Ecto neural progenitor cell (in vitro differentiated cells): Measurements from ENCODE around the gene TAOK3.
A peak's percentile ranks its signal among the peaks of the same experiment; 100 is the strongest.
"Not testable (repeated sequence)": the region's sequence is repeated elsewhere in the genome, so short reads cannot be mapped to it uniquely, and the experiment has no call there.

Experiments used
- DNase-seq: peaks from one replicate; pipeline ENCODE4 v3.0.0-alpha.2; 2018; ENCODE audit warnings: low spot score

TAOK3 gene

GRCh38 chr12:118373616-118374015, 909 bp upstream of the TAOK3 start:
- no peak for DNase-seq

GRCh38 chr12:118371321-118372282, 1.1 kb downstream of the TAOK3 start:
- peak; percentile 76 for DNase-seq

- DNase-seq: no peak
Observed at GRCh38 chr12:118370601-118371000, 2.1 kb downstream of the TAOK3 start.

GRCh38 chr12:118368821-118369220, 3.9 kb downstream of the TAOK3 start:
- DNase-seq: no peak

GRCh38 chr12:118361889-118362288, 10.8 kb downstream of the TAOK3 start:
- no peak for DNase-seq

- DNase-seq: no peak
Observed at GRCh38 chr12:118361092-118361404, 11.7 kb downstream of the TAOK3 start.

- no peak for DNase-seq
Observed at GRCh38 chr12:118359541-118359915, 13.2 kb downstream of the TAOK3 start.

- no peak for DNase-seq
Observed at GRCh38 chr12:118358612-118359540, 13.8 kb downstream of the TAOK3 start.

- no peak for DNase-seq
Observed at GRCh38 chr12:118358008-118358359, 14.7 kb downstream of the TAOK3 start.

GRCh38 chr12:118357257-118358007, 15.3 kb downstream of the TAOK3 start:
- DNase-seq: no peak

- no peak for DNase-seq
Observed at GRCh38 chr12:118356809-118357256, 15.9 kb downstream of the TAOK3 start.

GRCh38 chr12:118355843-118356242, 16.9 kb downstream of the TAOK3 start:
- no peak for DNase-seq

- no peak for DNase-seq
Observed at GRCh38 chr12:118354903-118355302, 17.8 kb downstream of the TAOK3 start.

GRCh38 chr12:118354503-118354902, 18.2 kb downstream of the TAOK3 start:
- DNase-seq: not testable (repeated sequence)

GRCh38 chr12:118353721-118354120, 19.0 kb downstream of the TAOK3 start:
- no peak for DNase-seq

- no peak for DNase-seq
Observed at GRCh38 chr12:118350908-118351559, 21.7 kb downstream of the TAOK3 start.

GRCh38 chr12:118347916-118348315, 24.8 kb downstream of the TAOK3 start:
- DNase-seq: no peak

- DNase-seq: no peak
Observed at GRCh38 chr12:118346895-118347294, 25.8 kb downstream of the TAOK3 start.

- no peak for DNase-seq
Observed at GRCh38 chr12:118345355-118345754, 27.4 kb downstream of the TAOK3 start.

- DNase-seq: no peak
Observed at GRCh38 chr12:118344829-118345228, 27.9 kb downstream of the TAOK3 start.

- DNase-seq: no peak
Observed at GRCh38 chr12:118342090-118342489, 30.6 kb downstream of the TAOK3 start.
